H9 (cell line): ENCODE measurements around the gene B9D1. TPM values are rescaled to one million over a fixed set of nuclear protein-coding genes. Genes with fewer than 3 reads are reported as not detected.

ENCODE experiments used
- DNase-seq: peaks from one replicate; pipeline ENCODE4 v3.0.0-alpha.2; 2017
- H2AFZ ChIP-seq: one replicate; pipeline ENCODE4 v1.6.1; 2013; ENCODE audit warnings: mild to moderate bottlenecking, low read length, control low read depth, moderate library complexity
- H2AK5ac ChIP-seq: 2 replicates; pipeline ENCODE4 v1.6.1; 2013; ENCODE audit warnings: low read length, control low read depth, mixed read lengths; ENCODE audit not compliant: insufficient read length
- H2BK120ac ChIP-seq: one replicate; pipeline ENCODE4 v1.6.1; 2013; ENCODE audit warnings: low read depth, mild to moderate bottlenecking, low read length, control low read depth, inconsistent platforms; ENCODE audit not compliant: poor library complexity, severe bottlenecking
- H2BK12ac ChIP-seq: 2 replicates; pipeline ENCODE4 v1.6.1; 2013; ENCODE audit warnings: low read length, control low read depth, mixed read lengths, low read depth; ENCODE audit not compliant: insufficient read length
- H2BK15ac ChIP-seq: 2 replicates; pipeline ENCODE4 v1.6.1; 2013; ENCODE audit warnings: low read depth, low read length, control low read depth
- H2BK20ac ChIP-seq: one replicate; pipeline ENCODE4 v1.6.1; 2013; ENCODE audit warnings: low read depth, mild to moderate bottlenecking, low read length, control low read depth, inconsistent platforms; ENCODE audit not compliant: poor library complexity, severe bottlenecking
- H2BK5ac ChIP-seq: 2 replicates; pipeline ENCODE4 v1.6.1; 2013; ENCODE audit warnings: low read length, control low read depth, mixed read lengths; ENCODE audit not compliant: insufficient read length
- H3K14ac ChIP-seq: 2 replicates; pipeline ENCODE4 v1.6.1; 2013; ENCODE audit warnings: low read length, control low read depth; ENCODE audit not compliant: insufficient read depth
- H3K18ac ChIP-seq: 2 replicates; pipeline ENCODE4 v1.6.1; 2013; ENCODE audit warnings: low read depth, mild to moderate bottlenecking, mixed read lengths, low read length, control low read depth; ENCODE audit not compliant: insufficient read length
- H3K23ac ChIP-seq: 2 replicates; pipeline ENCODE4 v1.6.1; 2013; ENCODE audit warnings: low read length, control low read depth, mixed read lengths, low read depth; ENCODE audit not compliant: insufficient read length
- H3K23me2 ChIP-seq: 2 replicates; pipeline ENCODE4 v1.6.1; 2013; ENCODE audit warnings: low read depth, mild to moderate bottlenecking, mixed read lengths, low read length, control low read depth; ENCODE audit not compliant: insufficient read length, poor library complexity, severe bottlenecking
- H3K27ac ChIP-seq: 2 replicates; pipeline ENCODE4 v1.5.1; 2013; ENCODE audit warnings: low read length, control low read depth, mixed read lengths, low read depth; ENCODE audit not compliant: insufficient read length
- H3K27me3 ChIP-seq: 2 replicates; pipeline ENCODE4 v1.6.1; 2013; ENCODE audit warnings: low read length, control low read depth, inconsistent platforms; ENCODE audit not compliant: insufficient read depth
- H3K4ac ChIP-seq: 2 replicates; pipeline ENCODE4 v1.6.1; 2013; ENCODE audit warnings: low read depth, mild to moderate bottlenecking, control low read depth, inconsistent platforms, low read length, moderate library complexity
- H3K4me1 ChIP-seq: 2 replicates; pipeline ENCODE4 v1.6.1; 2013; ENCODE audit warnings: low read length, control low read depth, inconsistent platforms; ENCODE audit not compliant: insufficient read depth
- H3K4me2 ChIP-seq: 2 replicates; pipeline ENCODE4 v1.6.1; 2013; ENCODE audit warnings: low read length, control low read depth, mixed read lengths; ENCODE audit not compliant: insufficient read length, insufficient read depth
- H3K56ac ChIP-seq: 2 replicates; pipeline ENCODE4 v1.6.1; 2013; ENCODE audit warnings: low read depth, mild to moderate bottlenecking, mixed read lengths, low read length, control low read depth; ENCODE audit not compliant: insufficient read length
- H3K79me1 ChIP-seq: 2 replicates; pipeline ENCODE4 v1.6.1; 2013; ENCODE audit warnings: low read depth, mild to moderate bottlenecking, moderate library complexity, low read length, control low read depth, inconsistent platforms; ENCODE audit not compliant: insufficient read depth, poor library complexity, severe bottlenecking
- H3K79me2 ChIP-seq: 2 replicates; pipeline ENCODE4 v1.6.1; 2013; ENCODE audit warnings: low read length, control low read depth, inconsistent platforms; ENCODE audit not compliant: insufficient read depth
- H3K9ac ChIP-seq: 2 replicates; pipeline ENCODE4 v1.6.1; 2013; ENCODE audit warnings: low read length, control low read depth, mixed read lengths; ENCODE audit not compliant: insufficient read length; ENCODE audit errors: extremely low read depth
- H3K9me3 ChIP-seq: one replicate; pipeline ENCODE4 v1.6.1; 2013; ENCODE audit warnings: low read depth, low read length, inconsistent platforms; ENCODE audit not compliant: control insufficient read depth
- H3T11ph ChIP-seq: one replicate; pipeline ENCODE4 v1.6.1; 2013; ENCODE audit warnings: mild to moderate bottlenecking, low read length, control low read depth, inconsistent platforms
- H4K20me1 ChIP-seq: one replicate; pipeline ENCODE4 v1.6.1; 2013; ENCODE audit not compliant: control insufficient read depth, insufficient read length, insufficient read depth
- H4K5ac ChIP-seq: 2 replicates; pipeline ENCODE4 v1.6.1; 2013; ENCODE audit warnings: low read depth, mild to moderate bottlenecking, mixed read lengths, low read length, control low read depth; ENCODE audit not compliant: insufficient read length
- H4K8ac ChIP-seq: replicated peaks from 2 replicates; pipeline ENCODE4 v1.6.1; 2013; ENCODE audit warnings: low read length, control low read depth, mixed read lengths, low read depth; ENCODE audit not compliant: insufficient read length
- H4K91ac ChIP-seq: 2 replicates; pipeline ENCODE4 v1.6.1; 2013; ENCODE audit warnings: low read depth, mild to moderate bottlenecking, moderate library complexity, mixed read lengths, low read length, control low read depth; ENCODE audit not compliant: insufficient read length
- H3K27ac Mint-ChIP-seq, 3 experiments: 2 replicates in 2 of 3; 3 replicates in 1 of 3; pipeline ENCODE4 v1.8.0; 2020 to 2021; ENCODE audit warnings: mixed read lengths in 3 of 3, mild to moderate bottlenecking in 1 of 3, moderate library complexity in 1 of 3
- H3K27me3 Mint-ChIP-seq: 2 replicates; pipeline ENCODE4 v1.8.0; 2021; ENCODE audit warnings: low read depth, mild to moderate bottlenecking, moderate library complexity, mixed read lengths
- H3K36me3 Mint-ChIP-seq, 3 experiments: 2 replicates in 2 of 3; 3 replicates in 1 of 3; pipeline ENCODE4 v1.8.0; 2020 to 2021; ENCODE audit warnings: low read depth in 3 of 3, mixed read lengths in 3 of 3; ENCODE audit not compliant: insufficient read depth in 1 of 3
- H3K4me1 Mint-ChIP-seq, 2 experiments: 2 replicates each; pipeline ENCODE4 v1.8.0; 2020; ENCODE audit warnings: mixed read lengths in 2 of 2
- H3K4me3 Mint-ChIP-seq, 2 experiments: 2 replicates in 1 of 2; 3 replicates in 1 of 2; pipeline ENCODE4 v1.8.0; 2020 to 2021; ENCODE audit warnings: mild to moderate bottlenecking in 2 of 2, mixed read lengths in 2 of 2, moderate library complexity in 1 of 2
- H3K9me3 Mint-ChIP-seq, 2 experiments: 2 replicates in 1 of 2; 3 replicates in 1 of 2; pipeline ENCODE4 v1.8.0; 2020; ENCODE audit warnings: mild to moderate bottlenecking in 2 of 2, mixed read lengths in 2 of 2, moderate library complexity in 1 of 2
- CTCF ChIP-seq: fragments of 200-600 bp; sonication (generic); conservative IDR thresholded peaks from 3 replicates; pipeline ENCODE4 v1.8.0; 2021; ENCODE audit warnings: antibody characterized with exemption, mild to moderate bottlenecking
- WGBS: extraction: QIAGEN DNeasy Blood & Tissue Kit; methylation state at CpG from one replicate; pipeline ENCODE4 v1.1.7; 2013; ENCODE audit warnings: missing lambda C conversion rate, low lambda C conversion rate, mixed read lengths; ENCODE audit not compliant: insufficient read length; ENCODE audit errors: extremely low coverage; 5-methylcytosine and 5-hydroxymethylcytosine counted together
- total RNA-seq: library from RNA; stranded (reverse); gene quantifications from 2 replicates; pipeline ENCODE4 v1.2.1, GENCODE V29; 2021

B9D1 gene
- total RNA-seq, 1 experiment from 2014 or later = 30.4 TPM

- peaks cover 7% of the 10 kb centered on the region; the same call in 1 of the 2 replicates for H3K4me1 ChIP-seq
- Mint-ChIP-seq H3K9me3 (peaks cover 0 to 2% of the 10 kb centered on the region in 2 experiments; a peak in 1 of 5 replicates), H3K4me1 (peaks cover 57 to 68% of the 10 kb centered on the region in 2 experiments), H3K27me3 (no peaks in the 10 kb centered on the region), H3K27ac (no peak overlapping the region), H3K36me3 (peaks cover 8 to 14% (median 14%) of the 10 kb centered on the region in 3 experiments; a peak in 6 of 7 replicates), H3K4me3 (no peak overlapping the region)
- no peak for TF ChIP-seq CTCF
- no peaks in the 10 kb centered on the region for H3K79me1 ChIP-seq
- no peaks in the 10 kb centered on the region for H3K79me2 ChIP-seq
- no peak overlapping the region for H2BK12ac ChIP-seq
- H4K5ac ChIP-seq = no peak overlapping the region
- H2AK5ac ChIP-seq = no peak overlapping the region
- no peak overlapping the region for H3K4ac ChIP-seq
- no peak overlapping the region for H3K27ac ChIP-seq
- no peak overlapping the region for H4K8ac ChIP-seq
- H3K23me2 ChIP-seq = no peaks in the 10 kb centered on the region
- H3K9me3 ChIP-seq = no peaks in the 10 kb centered on the region
- no peak overlapping the region for H3K9ac ChIP-seq
- H2BK20ac ChIP-seq = no peak overlapping the region
- H3T11ph ChIP-seq = no peak overlapping the region
- WGBS = no CpG with 5 or more reads among the region's 5 CpGs
- no peak overlapping the region for H3K56ac ChIP-seq
- H3K14ac ChIP-seq = no peak overlapping the region
- no peak overlapping the region for H2BK15ac ChIP-seq
- H4K20me1 ChIP-seq = no peaks in the 10 kb centered on the region
- H3K4me2 ChIP-seq = no peak overlapping the region
- DNase-seq = no peak
- H4K91ac ChIP-seq = no peak overlapping the region
- no peak overlapping the region for H2BK120ac ChIP-seq
- H3K18ac ChIP-seq = no peak overlapping the region
- H3K23ac ChIP-seq = no peak overlapping the region
- H2BK5ac ChIP-seq = peak overlapping the region; percentile 73
- no peak overlapping the region for H2AFZ ChIP-seq
- no peaks in the 10 kb centered on the region for H3K27me3 ChIP-seq
Observed at GRCh38 chr17:19388791-19389785, 26.6 kb upstream of the B9D1 start.
